Measurements from ENCODE around the gene C1S. TPM values are rescaled to one million over a fixed set of nuclear protein-coding genes. Genes with fewer than 3 reads are reported as not detected.

Gene C1S
- total RNA-seq, 6 experiments from 2014 or later, result 993 to 2,993 (median 1,796) TPM

DNA sequence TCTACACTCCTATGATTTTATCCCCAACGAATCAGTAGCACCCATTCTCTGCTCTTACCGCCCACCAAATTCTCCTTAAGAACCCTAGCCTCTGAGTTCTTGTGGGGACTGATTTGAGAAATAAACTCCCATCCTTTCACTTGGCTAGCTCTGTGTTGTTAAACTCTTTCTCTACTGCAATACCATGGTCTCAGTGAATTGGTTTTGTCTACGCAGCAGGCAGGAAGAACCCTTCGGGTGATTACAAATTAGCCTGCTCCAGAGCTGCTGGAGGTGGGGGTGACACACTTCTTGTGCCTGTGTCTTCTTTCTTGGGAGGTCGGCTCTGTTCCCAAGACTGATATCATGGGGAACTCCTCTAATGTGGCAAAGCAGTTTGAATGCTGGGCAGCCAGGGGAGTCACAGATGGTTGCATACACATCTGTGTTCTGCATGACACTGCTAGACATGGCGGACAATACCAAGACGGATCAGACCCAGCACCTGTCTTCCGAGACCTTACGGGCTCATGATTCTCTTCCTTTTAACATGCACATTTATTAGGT, 1.6 kb upstream of the C1S start:
- peaks cover 0 to 31% (median 8%) of the 10 kb centered on the region in 4 donors for H3K4me1 ChIP-seq
- no peak overlapping the region for H3K4me3 ChIP-seq
- H3K27me3 ChIP-seq, result no peaks in the 10 kb centered on the region
- no peak for DNase-seq
- intact Hi-C loops (cut with DNase I), result no loop called here
- ATAC-seq, result no peak
- no peaks in the 10 kb centered on the region for H3K9me3 ChIP-seq
- 86% methylated on average over 9 of the region's 9 CpGs for WGBS (ENCODE audit: insufficient coverage, low coverage, low lambda C conversion rate, missing lambda C conversion rate)
- TF ChIP-seq POLR2A (IDR thresholded peaks at IDR 0.05), result no peak
- TF ChIP-seq, protein P1, sequence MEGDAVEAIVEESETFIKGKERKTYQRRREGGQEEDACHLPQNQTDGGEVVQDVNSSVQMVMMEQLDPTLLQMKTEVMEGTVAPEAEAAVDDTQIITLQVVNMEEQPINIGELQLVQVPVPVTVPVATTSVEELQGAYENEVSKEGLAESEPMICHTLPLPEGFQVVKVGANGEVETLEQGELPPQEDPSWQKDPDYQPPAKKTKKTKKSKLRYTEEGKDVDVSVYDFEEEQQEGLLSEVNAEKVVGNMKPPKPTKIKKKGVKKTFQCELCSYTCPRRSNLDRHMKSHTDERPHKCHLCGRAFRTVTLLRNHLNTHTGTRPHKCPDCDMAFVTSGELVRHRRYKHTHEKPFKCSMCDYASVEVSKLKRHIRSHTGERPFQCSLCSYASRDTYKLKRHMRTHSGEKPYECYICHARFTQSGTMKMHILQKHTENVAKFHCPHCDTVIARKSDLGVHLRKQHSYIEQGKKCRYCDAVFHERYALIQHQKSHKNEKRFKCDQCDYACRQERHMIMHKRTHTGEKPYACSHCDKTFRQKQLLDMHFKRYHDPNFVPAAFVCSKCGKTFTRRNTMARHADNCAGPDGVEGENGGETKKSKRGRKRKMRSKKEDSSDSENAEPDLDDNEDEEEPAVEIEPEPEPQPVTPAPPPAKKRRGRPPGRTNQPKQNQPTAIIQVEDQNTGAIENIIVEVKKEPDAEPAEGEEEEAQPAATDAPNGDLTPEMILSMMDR (IDR thresholded peaks at IDR 0.05), result no peak
- peaks cover 0 to 13% (median 3%) of the 10 kb centered on the region in 4 donors for H3K36me3 ChIP-seq
- H3K27ac ChIP-seq, result peak overlapping the region in 2 of 3 donors; percentile 87 to 97

DNA sequence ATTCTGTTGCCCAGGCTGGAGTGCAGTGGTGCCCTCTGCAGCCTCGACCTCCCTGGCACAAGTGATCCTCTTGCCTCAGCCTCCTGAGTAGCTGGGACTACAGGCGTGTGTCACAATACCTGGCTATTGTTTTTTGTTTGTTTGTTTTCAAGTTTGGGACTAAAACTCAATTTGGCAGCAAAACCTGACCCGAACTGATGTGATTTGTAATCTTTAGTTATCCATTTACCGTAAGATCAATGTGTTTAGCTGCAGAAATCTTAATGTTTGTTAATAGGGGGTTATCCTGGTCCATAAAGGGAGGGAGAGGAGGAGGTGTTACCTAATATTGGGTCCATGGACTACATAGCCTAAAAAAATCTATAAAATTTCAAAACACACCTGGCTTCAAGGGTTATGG, 738 bp upstream of the C1S start:
- peak overlapping the region; percentile 75 to 97 (median 87) for H3K27ac ChIP-seq
- H3K27me3 ChIP-seq, result no peaks in the 10 kb centered on the region
- peak in 1 of 3 donors; percentile 70 for DNase-seq
- H3K4me3 ChIP-seq, result peak overlapping the region in 2 of 3 donors; percentile 25 to 74
- TF ChIP-seq, protein P1 (IDR thresholded peaks at IDR 0.05), result no peak
- no peak for TF ChIP-seq POLR2A (IDR thresholded peaks at IDR 0.05)
- WGBS (ENCODE audit: insufficient coverage, low coverage, low lambda C conversion rate, missing lambda C conversion rate), result 43% methylated on average over 4 of the region's 4 CpGs
- no peaks in the 10 kb centered on the region for H3K9me3 ChIP-seq
- intact Hi-C loops (cut with DNase I), result loop anchor here in 1 of 2 donors (5.0 kb wide), 1 partner anchor 38 kb away; no protein-coding TSS in a partner anchor
- H3K4me1 ChIP-seq, result peaks cover 0 to 39% (median 8%) of the 10 kb centered on the region in 4 donors
- H3K36me3 ChIP-seq, result peaks cover 0 to 19% (median 3%) of the 10 kb centered on the region in 4 donors
- ATAC-seq, result peak; percentile 39 to 67 (median 62)

DNA sequence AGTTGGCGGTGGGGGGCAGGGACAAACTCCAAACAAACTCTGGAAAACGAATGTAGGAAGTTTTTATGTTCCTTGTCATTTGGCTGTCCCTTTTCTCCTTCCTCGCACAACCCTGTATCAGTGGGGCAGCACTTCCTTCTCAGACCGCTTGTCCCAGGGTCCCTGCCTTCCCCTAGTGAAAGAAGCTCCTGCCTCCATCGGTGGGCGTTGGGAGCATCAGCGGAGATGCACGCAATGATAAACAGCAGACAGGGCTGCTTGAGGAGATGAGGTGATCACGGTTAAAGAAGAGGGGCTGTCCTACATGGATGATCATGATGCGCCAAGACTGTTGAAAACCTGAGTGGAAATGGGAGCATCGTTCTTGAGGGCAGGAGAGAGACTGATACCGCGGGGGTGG, 620 bp downstream of the C1S start:
- TF ChIP-seq POLR2A (IDR thresholded peaks at IDR 0.05), result no peak
- TF ChIP-seq, protein P1 (IDR thresholded peaks at IDR 0.05), result no peak

DNA sequence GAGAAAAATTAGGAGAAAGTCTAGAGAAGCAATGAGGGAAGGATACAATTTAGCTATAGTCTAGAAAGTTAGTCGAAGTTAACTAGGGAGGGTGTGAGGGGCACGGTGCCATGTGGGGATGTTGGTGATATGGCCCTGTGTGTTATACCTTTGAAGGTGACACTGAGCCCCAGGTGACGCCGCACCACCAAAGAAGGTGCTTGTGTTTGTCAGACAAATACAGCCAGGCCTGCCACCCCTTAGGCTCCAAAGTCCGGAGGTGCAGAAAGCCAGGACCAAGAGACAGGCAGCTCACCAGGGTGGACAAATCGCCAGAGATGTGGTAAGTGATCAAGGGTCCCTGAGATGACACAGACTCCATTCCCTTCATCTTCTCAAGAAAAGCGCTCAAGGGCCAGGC, 1.1 kb downstream of the C1S start:
- no peaks in the 10 kb centered on the region for H3K9me3 ChIP-seq
- WGBS (ENCODE audit: insufficient coverage, low coverage, low lambda C conversion rate, missing lambda C conversion rate), result 49% methylated on average over 5 of the region's 7 CpGs
- TF ChIP-seq, protein P1 (IDR thresholded peaks at IDR 0.05), result no peak
- H3K4me3 ChIP-seq, result peak overlapping the region; percentile 55 to 74 (median 71)
- ATAC-seq, result peak; percentile 14 to 58 (median 54)
- DNase-seq, result peak; percentile 61 to 91 (median 87)
- H3K36me3 ChIP-seq, result peaks cover 0 to 37% (median 12%) of the 10 kb centered on the region in 4 donors
- intact Hi-C loops (cut with DNase I), result loop anchor here in 1 of 2 donors (5.0 kb wide), 1 partner anchor 36 kb away; no protein-coding TSS in a partner anchor
- H3K4me1 ChIP-seq, result peaks cover 0 to 57% (median 14%) of the 10 kb centered on the region in 4 donors
- H3K27ac ChIP-seq, result peak overlapping the region; percentile 87 to 97 (median 91)
- no peaks in the 10 kb centered on the region for H3K27me3 ChIP-seq

More for the DNA sequence above, 620 bp downstream of the C1S start:
- Histone ChIP-seq H3K4me1 (peaks cover 0 to 53% (median 12%) of the 10 kb centered on the region in 4 donors), H3K9me3 (no peaks in the 10 kb centered on the region), H3K36me3 (peaks cover 0 to 33% (median 9%) of the 10 kb centered on the region in 4 donors), H3K27me3 (no peaks in the 10 kb centered on the region), H3K4me3 (peak overlapping the region; percentile 55 to 74 (median 71)), H3K27ac (peak overlapping the region; percentile 87 to 97 (median 91))
- no peak for DNase-seq
- 16% methylated on average over 13 of the region's 13 CpGs for WGBS (ENCODE audit: insufficient coverage, low coverage, low lambda C conversion rate, missing lambda C conversion rate)
- ATAC-seq, result peak in 1 of 4 donors; percentile 1
- intact Hi-C loops (cut with DNase I), result loop anchor here in 1 of 2 donors (5.0 kb wide), 1 partner anchor 36 kb away; no protein-coding TSS in a partner anchor
